NCI-H526 treated with DMSO at 0.1 percent for 48 hours (cell line): Measurements from ENCODE around the gene PRRC2A.
"Not testable (repeated sequence)": the region's sequence is repeated elsewhere in the genome, so short reads cannot be mapped to it uniquely, and the experiment has no call there.

Source experiments
- DNase-seq: peaks from one replicate; lab custom pipeline; 2025; lab: John Stamatoyannopoulos, UW

PRRC2A gene

DNA sequence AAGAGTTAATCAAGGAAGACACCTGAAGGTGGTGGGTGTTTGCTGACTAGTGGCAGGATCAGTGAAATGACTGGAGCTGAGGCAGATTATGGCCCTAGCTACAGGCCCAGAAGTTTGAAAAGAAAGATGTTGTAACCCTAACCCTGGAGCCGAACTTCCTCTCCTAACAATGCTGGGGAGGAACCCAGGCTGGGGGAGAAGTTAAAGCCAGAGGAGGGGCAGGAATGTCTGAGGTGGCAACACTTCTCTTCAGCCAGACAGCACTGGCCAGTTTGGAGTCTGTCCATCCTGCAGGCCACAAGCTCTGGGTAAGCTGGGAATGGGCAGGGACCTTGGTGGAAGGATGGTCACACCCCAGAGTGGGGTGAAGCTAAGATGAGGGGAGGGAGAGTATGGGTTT is 34.5 kb upstream of the PRRC2A start, which contains the start of gene LST1:
TSS of gene LST1 (plus strand) at position 270 of the 400 bp plus-strand sequence. CDS start 1,023 bp downstream, outside the sequence.
- DNase-seq = no peak

DNA sequence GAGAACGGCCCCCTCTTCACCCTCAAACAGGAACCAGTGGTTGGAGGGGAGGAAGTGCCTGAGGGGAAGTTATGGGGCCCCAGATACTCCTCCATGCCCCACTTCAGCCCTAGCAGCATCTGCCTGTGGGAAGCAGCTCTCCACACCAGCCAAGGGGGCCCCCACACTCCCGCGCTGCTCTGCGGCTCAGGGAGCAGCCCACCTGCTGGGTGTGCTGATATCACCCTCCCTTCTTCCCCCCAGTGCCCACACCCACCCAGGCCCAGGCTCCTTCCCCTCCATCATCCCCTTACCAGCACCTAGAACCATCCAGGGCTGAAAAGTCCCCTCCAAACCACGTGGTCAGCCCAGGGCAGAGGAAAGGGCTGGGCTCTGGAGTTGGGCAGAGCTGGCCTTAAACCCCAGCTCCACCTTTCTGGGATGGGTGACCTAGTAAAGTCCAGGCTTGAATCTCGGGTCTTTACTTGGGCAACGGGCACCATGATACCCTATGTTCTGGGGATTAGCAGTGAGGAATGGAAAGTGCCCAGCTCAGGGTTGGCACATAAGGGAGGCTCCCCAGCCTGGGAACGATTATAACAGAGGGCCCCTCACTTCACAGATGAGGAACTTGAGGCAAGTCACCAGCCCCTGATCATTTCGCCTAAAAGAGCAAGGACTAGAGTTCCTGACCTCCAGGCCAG is 33.8 kb upstream of the PRRC2A start:
- DNase-seq = no peak

DNA sequence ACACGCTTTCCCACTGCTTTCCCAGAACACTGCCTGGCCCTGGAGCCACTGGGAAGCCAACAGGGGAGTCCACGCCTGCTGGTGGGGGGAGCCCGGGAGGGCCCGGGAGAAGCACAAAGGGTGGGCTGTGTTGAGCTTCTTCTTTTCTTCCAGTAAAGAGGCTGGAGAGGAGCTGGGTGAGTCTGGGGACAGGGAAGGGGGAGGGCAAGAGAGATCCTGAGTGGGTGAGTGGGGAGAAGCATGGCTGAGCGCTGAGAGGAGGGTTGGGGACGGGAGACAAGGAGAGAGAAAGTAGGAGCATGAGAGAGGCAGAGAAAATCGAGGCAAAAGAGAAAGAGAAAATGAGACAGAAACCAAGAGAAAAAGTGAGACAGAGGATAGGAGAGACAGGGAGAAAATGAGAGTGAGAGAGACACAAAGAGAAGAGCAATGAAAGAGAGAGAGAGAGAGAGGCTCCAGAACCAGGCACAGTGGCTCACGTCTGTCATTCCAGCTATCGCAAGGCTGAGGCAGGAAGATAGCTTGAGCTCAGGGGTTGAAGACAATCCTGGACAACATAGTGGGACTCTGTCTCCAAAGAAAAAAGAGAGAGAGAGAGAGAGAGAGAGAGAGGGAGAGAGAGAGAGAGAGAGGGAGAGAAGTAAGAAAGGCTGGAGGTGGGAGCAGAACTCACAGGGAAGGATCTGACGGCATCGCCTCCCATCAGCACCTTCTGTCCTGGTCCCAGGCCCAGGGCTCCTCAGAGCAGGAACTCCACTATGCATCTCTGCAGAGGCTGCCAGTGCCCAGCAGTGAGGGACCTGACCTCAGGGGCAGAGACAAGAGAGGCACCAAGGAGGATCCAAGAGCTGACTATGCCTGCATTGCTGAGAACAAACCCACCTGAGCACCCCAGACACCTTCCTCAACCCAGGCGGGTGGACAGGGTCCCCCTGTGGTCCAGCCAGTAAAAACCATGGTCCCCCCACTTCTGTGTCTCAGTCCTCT is 32.4 kb upstream of the PRRC2A start:
- DNase-seq = no peak

DNA sequence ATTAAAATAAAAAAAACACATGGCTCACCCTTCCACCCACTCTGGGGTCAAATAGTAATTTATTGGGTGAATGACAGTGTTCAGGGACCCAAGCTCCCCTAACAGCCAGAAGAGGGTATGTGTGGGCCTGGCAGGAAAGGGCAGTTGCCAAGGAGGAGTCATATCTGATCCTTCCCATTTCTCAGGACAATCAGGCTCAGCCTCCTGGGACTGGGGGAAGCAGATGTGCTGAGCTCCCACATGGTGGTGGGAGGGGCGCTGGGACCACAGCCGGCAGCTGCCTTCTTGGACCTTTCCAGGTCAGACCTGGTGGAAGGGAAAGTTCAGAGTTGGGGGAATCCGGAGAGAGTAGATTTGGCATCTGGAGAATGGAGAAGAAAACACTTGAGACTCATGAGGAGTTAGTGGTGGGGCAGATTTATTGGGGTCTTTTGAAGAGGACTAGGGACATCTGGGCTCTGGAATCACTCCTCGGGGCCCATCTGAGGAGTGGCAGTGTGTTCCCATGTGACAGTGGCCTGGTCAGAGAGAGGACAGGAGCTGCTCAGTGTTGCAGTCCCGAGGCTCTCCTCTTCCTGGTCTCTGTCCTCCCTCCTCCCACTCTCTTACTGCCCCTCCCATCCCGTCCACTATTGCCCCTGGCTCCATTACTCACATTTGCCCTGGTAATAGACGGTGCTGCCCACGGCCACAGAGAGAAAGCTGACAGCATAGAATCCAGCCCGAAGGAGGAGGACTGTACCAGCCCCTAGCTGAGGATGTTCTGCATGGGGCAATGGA is 31.5 kb upstream of the PRRC2A start:
- DNase-seq = no peak

DNA sequence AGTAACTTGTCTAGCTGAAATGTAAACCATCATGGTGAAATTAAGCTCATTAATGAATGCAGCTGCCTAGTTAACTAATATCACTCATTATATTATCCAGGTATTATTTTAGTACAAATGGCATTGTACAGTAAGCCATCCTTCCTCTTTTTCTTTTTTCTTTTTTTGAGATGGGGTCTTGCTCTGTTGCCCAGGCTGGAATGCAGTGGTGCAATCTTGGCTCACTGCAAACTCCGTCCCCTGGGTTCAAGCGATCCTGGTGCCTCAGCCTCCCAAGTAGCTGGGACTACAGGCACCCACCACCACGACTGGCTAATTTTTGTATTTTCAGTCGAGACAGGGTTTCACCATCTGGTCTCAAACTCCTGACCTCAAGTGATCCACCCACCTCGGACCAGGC is 29.8 kb upstream of the PRRC2A start:
- DNase-seq = not testable (repeated sequence)

DNA sequence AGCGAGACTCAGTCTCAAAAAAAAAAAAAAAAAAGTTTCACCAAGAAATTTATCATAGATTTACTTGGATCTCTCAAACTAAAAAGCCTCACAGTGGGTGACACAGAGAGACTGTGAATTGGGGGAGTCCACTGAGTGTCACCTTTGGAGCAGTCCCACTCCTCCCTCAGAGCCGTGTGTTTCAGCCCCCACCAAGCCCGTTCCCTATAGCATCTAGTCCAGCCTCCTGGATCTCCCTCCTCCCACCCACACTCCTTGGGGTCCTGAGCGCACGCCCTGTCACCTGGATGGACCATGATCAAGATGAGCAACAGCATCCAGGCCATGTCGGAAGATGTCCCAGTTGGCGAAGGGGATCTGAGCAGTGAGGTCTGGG is 28.1 kb upstream of the PRRC2A start:
- DNase-seq = no peak

DNA sequence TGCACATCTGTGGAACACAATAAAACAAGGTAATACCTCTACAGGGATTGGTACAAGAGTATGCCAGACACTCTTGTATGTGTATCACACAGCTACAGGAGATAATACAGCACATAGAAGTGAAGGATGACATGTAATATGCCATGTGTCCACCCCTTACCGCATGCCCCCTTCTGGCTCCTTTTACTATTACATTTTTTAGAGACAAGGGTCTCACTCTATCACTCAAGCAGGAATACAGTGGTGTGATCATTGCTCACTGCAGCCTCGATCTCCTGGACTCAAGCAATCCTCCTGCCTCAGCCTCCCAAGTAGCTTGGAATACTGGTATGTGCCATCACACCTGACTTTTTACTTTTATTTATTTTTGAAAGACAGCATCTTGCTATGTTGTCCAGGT is 23.5 kb upstream of the PRRC2A start:
- DNase-seq = peak; percentile 21

DNA sequence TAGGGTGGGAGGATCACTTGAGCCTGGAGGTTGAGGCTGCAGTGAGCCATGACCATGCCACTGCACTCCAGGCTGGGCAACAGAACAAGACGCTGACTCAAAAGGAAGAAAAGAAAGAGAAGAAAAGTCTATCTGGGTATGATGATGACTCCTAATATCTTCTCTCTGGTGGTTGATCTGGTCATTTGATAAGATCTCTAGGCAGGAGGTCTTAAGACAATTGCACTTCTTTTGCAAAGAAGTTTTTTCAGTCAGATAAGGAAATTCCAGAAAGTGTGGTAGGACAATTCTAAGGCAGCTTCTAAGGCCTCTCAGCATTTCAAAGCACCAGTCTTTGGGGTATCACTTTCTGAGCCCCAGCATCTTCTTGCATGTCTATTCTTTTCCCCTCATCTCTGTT is 13.2 kb upstream of the PRRC2A start:
- DNase-seq = no peak

DNA sequence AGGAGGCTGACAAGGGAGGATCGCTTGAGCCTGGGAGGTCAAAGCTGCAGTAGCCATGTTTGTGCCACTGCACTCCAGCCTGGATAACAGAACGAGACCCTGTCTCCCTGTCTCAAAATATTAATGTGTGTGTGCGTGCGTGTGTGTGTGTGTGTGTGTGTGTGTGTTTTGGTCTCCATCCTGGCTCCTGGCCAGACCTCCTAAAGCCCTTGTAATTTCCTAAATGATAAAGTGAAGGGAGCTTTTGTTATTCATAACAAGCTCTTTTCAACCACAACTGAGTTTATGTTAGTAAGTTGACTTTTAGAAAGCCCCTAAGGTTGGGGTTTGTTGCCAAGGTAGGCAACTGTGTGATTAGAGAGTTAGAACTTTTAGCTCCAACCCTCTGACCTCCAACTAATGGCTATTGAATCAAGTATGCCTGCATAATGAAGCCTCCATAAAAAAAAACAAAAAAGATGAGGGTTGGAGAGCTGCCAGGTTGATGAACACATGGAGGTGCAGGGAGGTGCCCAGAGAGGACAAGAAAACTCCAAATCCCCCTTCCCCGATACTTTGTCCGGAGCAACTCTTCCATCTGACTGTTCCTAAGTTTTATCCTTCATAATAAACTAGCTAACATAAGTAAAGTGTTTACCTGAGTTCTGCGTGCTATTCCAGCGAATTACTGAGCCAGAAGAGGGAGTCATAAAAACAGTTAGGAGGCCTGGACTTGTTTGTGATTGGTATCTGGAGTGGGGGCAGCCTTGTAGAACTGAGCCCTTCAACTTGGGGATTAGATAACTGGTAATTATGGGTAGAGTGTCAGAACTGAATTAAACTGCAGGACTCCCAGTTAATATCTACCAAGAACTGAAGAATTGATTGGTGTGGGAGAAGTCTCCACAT is 10.8 kb upstream of the PRRC2A start:
- no peak for DNase-seq

DNA sequence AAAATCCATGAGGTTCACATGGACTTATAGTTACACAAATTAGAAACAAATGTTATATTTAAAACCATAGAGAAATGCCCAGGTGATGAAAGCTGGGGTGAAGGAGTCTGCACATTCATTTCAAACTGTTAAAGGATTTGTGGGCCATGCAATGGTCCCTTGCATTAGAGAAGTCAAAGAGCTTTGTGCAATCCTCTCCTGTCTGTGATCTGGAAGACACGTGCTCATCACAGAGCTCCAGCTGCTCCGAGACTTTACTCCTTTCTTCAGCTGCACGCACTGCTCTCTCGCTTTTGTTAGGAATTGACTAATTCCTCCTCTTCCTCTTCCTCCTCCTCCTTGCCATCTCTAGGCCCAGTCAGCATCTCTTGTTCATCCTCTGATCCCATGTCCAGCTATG is 9.5 kb upstream of the PRRC2A start:
- no peak for DNase-seq

DNA sequence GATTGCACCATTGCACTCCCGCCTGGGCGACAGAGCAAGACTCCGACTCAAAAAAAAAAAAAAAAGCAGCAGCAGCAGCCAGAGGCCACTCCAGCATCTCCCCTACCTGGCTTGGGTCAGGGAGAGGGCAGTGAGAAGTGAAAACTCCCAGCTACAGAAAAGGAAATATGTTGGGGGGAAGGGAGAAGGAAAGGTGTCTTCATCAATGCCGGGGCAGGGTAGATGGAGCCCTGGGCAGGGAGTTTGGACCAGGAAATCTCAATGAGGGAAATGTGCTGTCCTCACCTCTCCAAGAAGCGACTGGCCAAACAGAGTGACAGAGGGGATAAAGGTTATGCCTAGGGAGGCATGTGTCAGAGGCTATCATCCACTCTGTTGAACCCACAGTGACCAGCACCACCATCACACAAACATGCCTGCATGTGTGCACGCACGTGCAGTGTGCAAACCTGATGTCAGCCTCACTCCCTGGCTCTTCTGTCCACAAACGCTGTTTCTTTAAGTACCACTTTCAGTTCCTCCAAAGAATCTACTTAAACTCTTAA is 6.4 kb upstream of the PRRC2A start:
- DNase-seq = no peak

DNA sequence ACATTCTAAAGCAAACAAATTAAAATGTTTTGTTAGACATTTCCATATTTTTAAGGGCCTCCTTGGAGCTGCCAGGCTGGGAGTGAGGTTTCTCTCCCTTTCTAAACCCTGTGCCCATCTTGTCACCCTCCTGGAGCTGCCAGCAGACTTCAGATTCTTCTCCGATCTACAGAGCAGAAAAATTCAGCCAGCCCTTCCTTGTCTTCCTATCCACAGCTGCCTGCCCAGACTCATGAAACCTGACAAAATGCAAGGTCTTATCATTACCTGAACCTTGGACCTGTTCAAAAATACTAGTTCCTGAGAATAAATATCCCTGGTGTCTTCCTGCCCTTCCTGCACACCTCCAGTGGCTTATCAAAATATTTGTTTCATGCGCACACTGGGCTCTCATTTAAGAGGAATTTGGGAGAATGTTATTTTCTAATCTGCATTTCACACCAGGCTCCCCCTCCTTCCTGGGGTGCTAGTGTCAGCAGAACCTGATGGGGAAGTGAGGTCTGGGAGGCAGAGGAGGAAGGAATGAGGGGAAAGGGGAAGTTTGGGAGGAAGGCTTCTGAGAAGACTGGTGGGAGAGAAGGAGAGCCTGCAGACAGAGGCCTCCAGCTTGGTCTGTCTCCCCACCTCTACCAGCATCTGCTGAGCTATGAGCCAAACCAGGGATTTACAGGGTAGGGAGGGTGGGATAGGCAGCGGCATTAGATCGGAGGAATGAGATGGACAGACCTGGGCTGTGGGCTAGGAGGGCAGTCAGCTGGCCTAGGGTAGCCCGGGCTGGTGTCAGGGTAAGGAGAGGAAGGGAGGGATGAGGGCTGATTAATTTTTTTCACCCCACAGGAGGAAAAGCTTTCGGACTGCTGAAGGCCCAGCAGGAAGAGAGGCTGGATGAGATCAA is 5.6 kb upstream of the PRRC2A start, which contains the start of gene AIF1:
TSS of gene AIF1 (plus strand) at position 551 of the 895 bp plus-strand sequence. CDS start at position 647, 96 bp downstream.
- DNase-seq = no peak

DNA sequence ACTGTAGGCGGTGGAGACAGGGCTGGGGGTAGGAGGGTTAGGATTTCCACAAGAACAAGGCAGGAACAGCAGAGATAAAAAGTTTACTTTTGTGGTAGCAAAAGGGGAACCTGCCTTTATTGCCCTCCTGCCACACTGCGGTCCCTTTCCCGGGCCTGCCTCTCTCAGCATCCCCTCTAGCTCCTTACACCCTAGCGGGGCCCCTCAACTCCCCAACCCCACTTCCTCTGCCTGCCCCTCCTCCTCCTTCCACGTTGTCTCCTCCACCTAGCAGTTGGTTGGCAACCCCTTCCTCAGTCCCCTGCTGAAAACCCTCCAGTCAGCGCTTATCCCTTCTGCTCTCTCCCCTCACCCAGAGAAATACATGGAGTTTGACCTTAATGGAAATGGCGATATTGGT is 4.8 kb upstream of the PRRC2A start:
- DNase-seq = no peak

DNA sequence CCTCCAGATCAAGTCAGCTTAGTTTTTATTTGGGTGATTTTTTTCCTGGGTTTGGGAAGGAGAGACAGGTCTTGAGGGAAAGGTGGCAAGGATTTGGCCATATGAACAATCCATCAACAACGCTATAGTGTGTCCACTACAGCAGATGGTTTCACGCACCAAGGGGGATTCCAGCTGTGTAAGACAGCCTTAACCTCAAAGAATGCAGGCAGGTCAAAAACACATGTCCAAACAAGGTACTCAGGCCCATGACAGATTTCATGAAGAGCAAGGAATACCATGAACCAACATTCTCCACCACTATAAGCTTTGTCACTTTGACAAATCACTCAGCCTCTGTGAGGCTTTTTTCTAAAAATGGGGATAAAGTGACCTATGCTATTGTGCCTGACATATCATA is 3.5 kb upstream of the PRRC2A start:
- DNase-seq = no peak

DNA sequence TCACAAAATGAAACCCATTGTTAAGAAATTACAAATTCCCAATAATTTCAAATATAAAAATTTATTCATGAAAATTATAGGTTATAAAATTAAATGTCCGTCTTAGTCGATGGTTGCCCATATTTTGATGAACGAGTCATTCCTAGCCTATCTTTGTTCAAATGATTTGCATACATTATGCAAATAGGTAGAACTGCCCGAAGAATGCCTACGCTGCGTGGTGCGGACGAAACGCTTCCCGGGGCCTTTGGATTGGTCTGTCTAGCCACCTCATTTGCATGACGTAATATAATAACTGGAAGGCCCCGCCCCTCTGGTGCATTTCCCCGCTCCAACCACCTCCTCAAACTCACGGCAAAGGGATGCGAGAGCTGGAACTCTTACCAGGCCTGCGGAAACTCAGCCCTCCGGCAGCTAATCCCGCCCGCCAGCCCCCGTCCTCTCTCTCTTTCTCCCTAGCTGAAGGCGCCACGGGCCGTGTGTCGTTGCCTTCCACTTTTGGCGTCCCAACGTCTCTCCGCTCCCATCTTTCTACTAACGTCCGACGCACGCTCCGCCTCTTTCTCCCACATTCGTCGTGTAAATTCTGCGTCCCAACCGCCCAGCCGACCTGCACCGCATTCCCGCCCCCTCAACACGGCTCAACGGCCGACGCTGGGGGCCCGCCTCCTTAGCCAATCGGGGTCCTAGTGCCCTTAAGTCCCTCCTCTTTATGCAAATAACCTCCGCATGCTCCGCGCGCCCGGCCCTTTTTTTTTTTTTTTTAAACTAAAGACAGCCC is 520 bp upstream of the PRRC2A start:
- peak; percentile 98 for DNase-seq

DNA sequence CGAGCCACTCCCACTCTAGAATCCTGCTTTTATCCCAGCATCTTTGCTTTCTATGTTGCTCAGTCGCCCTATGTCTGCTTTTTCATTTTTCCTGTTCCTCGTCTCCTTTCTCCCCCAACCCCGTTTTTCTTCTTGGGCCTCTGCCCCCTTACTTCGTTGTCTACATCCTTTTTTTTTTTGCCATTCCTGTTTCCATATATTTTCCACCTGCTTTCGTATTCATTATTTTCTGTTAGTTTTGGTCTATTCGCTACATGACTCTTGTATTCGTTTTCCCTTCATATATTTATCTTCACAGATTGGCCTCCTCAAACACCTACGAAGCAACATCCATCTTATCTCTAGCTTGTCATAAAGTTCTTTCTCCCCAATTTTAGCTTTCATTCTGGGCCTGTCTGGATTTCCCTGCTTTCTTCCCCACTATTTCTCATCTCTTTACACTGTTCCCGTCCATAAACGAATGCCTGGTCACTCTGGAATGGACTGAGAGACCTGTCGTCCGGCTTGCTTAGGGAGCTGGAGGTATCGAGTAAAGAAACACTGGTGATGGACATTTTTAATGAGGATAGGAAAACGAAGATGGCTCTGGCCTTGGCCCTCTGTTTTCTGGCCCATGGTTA is 915 bp downstream of the PRRC2A start:
- no peak for DNase-seq

DNA sequence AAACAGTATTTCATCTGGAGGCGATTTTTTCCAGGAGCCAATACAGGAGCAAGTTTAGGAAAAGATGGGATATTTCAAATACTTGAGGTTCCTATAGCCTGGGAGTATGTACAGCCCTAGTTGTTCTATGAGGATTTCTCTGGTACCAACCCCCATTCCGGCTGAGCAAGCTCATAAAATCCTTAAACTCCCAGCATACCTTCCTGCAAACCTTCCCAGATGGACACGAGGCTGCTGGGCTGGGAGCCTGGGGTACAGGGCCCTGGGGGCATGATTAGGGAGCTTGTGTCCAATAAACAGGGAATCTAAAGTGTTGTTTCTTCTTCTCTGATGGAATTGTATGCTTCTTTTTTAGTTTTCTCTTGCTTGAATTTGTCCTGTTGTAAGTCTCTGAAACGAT is 1.5 kb downstream of the PRRC2A start:
- no peak for DNase-seq

DNA sequence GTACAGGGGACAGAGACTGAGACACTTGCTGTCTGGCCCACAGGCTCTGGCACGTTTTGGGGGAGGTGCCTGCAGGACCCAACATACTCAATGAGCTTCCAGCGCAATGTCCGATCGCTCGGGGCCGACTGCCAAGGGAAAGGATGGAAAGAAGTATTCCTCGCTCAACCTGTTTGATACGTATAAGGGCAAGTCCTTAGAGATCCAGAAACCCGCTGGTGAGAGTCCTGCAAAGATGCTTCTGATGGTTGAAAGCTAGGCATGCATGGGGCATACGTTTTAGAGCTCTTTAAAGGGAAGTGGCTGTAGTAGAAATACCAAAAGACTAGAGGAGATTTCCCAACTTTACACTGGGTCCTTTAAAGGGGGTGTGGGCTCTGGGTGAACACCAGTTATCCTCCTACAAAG is 2.2 kb downstream of the PRRC2A start:
- no peak for DNase-seq

DNA sequence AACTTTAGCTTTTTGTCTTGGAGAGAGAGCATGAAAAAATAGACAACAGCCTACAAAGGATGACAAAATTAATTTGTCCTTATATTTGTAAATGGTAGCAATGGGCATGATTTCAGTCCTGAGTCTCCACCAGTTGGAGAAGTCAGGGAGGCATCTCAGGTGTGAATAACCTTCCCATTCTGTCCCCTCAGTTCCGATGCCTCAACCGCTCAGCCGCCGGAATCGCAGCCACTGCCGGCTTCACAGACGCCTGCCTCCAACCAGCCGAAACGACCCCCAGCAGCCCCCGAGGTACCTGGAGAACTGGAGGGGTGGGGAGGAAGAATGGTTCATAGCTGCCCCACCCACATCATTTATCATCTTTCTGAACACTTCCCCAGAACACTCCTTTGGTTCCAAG is 3.6 kb downstream of the PRRC2A start:
- DNase-seq = no peak
